H1 (cell line): ENCODE measurements around the gene SV2A. TPM values are rescaled to one million over a fixed set of nuclear protein-coding genes. Genes with fewer than 3 reads are reported as not detected.

ENCODE experiments used
- BACH1 ChIP-seq: IDR thresholded peaks from 2 replicates; pipeline ENCODE4 v1.6.1; 2012; ENCODE audit warnings: low read length, improper control_type of control experiment
- BRCA1 ChIP-seq: IDR thresholded peaks from 2 replicates; pipeline ENCODE4 v1.6.1; 2012; ENCODE audit warnings: low read depth, low read length, improper control_type of control experiment
- CHD7 ChIP-seq: fragments of 300-600 bp; sonication (generic); IDR thresholded peaks from 2 replicates; pipeline ENCODE4 v1.7.1; 2012; ENCODE audit warnings: low read length, moderate library complexity, mild to moderate bottlenecking, inconsistent platforms; ENCODE audit not compliant: insufficient replicate concordance
- EP300 ChIP-seq, 2 experiments: IDR thresholded peaks; 1 replicate in 1 of 2; 2 replicates in 1 of 2; pipeline ENCODE4 v1.6.1; 2011 to 2012; ENCODE audit warnings: low read depth in 2 of 2, low read length in 2 of 2, mild to moderate bottlenecking in 2 of 2, borderline replicate concordance in 1 of 2, inconsistent platforms in 1 of 2, moderate library complexity in 1 of 2
- PHF8 ChIP-seq: fragments of 200-600 bp; sonication (generic); conservative IDR thresholded peaks from 2 replicates; pipeline ENCODE4 v1.7.1; 2012; ENCODE audit warnings: low read depth, mild to moderate bottlenecking, inconsistent platforms, low read length, moderate library complexity
- POLR2AphosphoS5 ChIP-seq: IDR thresholded peaks from 2 replicates; pipeline ENCODE4 v1.6.1; 2011; ENCODE audit warnings: low read depth, low read length
- RAD21 ChIP-seq, 2 experiments: IDR thresholded peaks in 1 of 2; conservative IDR thresholded peaks in 1 of 2; 2 replicates each; pipeline ENCODE4 v1.6.1; 2011; ENCODE audit warnings: low read depth in 2 of 2, low read length in 2 of 2, improper control_type of control experiment in 1 of 2, inconsistent platforms in 1 of 2, mild to moderate bottlenecking in 1 of 2, moderate library complexity in 1 of 2
- RXRA ChIP-seq: IDR thresholded peaks from 2 replicates; pipeline ENCODE4 v1.6.1; 2011; ENCODE audit warnings: low read depth, mild to moderate bottlenecking, low read length, moderate library complexity; ENCODE audit not compliant: insufficient read depth
- SUZ12 ChIP-seq: fragments of 200-600 bp; sonication (generic); IDR thresholded peaks from 2 replicates; pipeline ENCODE4 v1.6.1; 2012; ENCODE audit warnings: mild to moderate bottlenecking, inconsistent platforms, low read length, moderate library complexity, mixed read lengths
- TAF1 ChIP-seq: IDR thresholded peaks from 2 replicates; pipeline ENCODE4 v1.6.1; 2011; ENCODE audit warnings: mild to moderate bottlenecking, low read depth, low read length
- ZNF274 ChIP-seq: IDR thresholded peaks from 2 replicates; pipeline ENCODE4 v1.7.0; 2012; ENCODE audit warnings: low read length, borderline replicate concordance; ENCODE audit errors: extremely low read depth
- polyA plus RNA-seq, 7 experiments: library from polyadenylated mRNA; depleted of rRNA in 3 of 7; stranded (reverse) in 5 of 7; unstranded in 2 of 7; fragments of >200 nt in 5 of 7; fragments of 200-250 nt in 2 of 7; gene quantifications; 1 replicate in 5 of 7; 2 replicates in 1 of 7; 4 replicates in 1 of 7; pipeline versions ENCODE4 v1.2.1 to v1.2.3, GENCODE V29; 2011 to 2013; ENCODE audit warnings: missing spikeins in 2 of 7, mixed read lengths in 2 of 7
- total RNA-seq: library from RNA; stranded (reverse); fragmentation: NEBNext Ultra II Directional; extraction: Animal tissue kit (Norgen Biotek cat#: 25700); gene quantifications from 2 replicates; pipeline ENCODE4 v1.2.1, GENCODE V29; 2021

Gene SV2A
- total and polyA plus RNA-seq, 2 of the 8 experiments (the other 6 are each of a cell fraction or from before 2014, with no cell fraction given), result 41.8 to 51.8 TPM

- TF ChIP-seq TAF1 (no peak), POLR2AphosphoS5 (no peak), BACH1 (no peak), RAD21 (IDR thresholded peaks at IDR 0.05 in 1 of 2, conservative IDR thresholded peaks at IDR 0.05 in 1 of 2; ENCODE audit: low read depth in 2 of 2, low read length in 2 of 2) (peak; percentile 32 to 53; a peak in 3 of 4 replicates), BRCA1 (no peak), EP300 (IDR thresholded peaks at IDR 0.05; ENCODE audit: borderline replicate concordance in 1 of 2, low read depth in 2 of 2, low read length in 2 of 2) (no peak), ZNF274 (no peak), PHF8 (no peak), SUZ12 (no peak), RXRA (no peak), CHD7 (no peak)
Measured at GRCh38 chr1:149942207-149942606, 24.6 kb upstream of the SV2A start (continued).
